Hematopoietic multipotent progenitor cell treated with erythropoietin and hydrocortisone succinate and interleukin-3 and kit ligand, for 6 days (in vitro differentiated cells): ENCODE measurements around the gene ARMC12.
"Not testable (repeated sequence)": the region's sequence is repeated elsewhere in the genome, so short reads cannot be mapped to it uniquely, and the experiment has no call there.

Source experiments
- DNase-seq: peaks from one replicate; pipeline ENCODE4 v3.0.0-alpha.2; 2015

The ARMC12 gene

DNA sequence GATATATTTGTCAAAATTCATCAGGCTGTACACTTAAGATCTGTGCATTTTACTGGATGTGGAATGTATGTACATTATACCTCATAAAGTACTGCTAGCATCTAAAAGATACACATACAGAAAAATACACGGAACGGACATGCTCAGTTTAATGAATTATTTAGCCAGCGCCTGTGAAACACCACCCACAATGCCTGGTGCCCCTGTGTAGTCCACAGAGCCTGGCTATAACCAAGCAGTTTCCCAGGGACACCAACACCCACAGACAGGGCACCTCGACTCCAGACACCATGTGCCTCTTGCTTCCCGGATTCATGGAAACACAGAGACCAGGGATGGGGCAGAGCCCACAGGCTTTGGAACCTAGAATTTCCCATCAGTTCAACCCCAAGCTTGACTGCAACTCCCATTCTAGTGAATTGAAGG is 17.4 kb upstream of the ARMC12 start:
- peak; percentile 50 for DNase-seq

- peak; percentile 76 for DNase-seq
Measured at GRCh38 chr6:35719830-35720733, 16.8 kb upstream of the ARMC12 start.

- DNase-seq, result no peak
Measured at GRCh38 chr6:35722121-35722761, 14.6 kb upstream of the ARMC12 start.

DNA sequence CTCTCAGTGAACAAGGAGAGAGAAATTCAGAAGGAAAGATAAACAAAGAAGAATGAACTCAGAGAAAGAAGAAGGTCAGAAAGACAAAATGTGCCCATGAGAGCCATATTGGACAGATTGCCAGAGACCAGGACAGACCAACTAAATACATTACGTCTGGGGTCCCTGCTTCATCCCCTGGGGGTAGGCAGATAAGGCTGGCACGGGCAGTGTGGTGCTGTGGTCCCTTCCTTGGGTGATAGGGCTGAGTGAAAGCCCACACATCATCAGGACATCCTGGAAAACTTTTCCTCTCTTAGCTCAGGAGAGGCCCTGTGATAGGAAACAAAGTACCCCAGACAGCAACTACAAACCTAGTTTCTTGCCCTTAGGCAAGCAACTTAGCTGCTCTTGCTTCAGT is 13.2 kb upstream of the ARMC12 start:
- DNase-seq, result no peak

DNA sequence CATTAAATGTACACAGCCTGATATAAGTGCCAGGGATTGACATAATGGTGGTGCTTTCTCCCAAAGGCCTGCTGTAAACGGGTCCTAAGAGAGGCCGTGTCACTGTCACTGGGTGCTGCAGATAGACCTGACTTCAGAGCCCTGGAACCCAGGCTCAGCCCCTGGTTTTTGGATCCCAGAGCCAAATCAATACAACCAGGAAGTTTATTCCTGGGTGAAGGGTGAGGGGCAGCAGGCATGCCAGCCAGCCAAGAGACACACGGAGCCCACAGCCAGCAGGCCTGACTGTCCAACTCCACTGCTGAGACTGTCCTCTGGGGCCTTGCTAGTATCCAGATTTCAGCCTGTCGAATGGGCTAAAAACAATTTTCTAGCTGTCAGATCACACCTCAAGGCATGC is 12.8 kb upstream of the ARMC12 start:
- no peak for DNase-seq

- DNase-seq, result no peak
Measured at GRCh38 chr6:35724471-35724870, 12.4 kb upstream of the ARMC12 start.

GRCh38 chr6:35725081-35725708 is 11.6 kb upstream of the ARMC12 start:
- DNase-seq, result no peak

- DNase-seq, result peak; percentile 85
Measured at GRCh38 chr6:35725721-35726438, 11.0 kb upstream of the ARMC12 start.

GRCh38 chr6:35727231-35727934 is 9.4 kb upstream of the ARMC12 start:
- DNase-seq, result peak; percentile 87

- DNase-seq, result peak; percentile 98
Measured at GRCh38 chr6:35727935-35728682, 8.7 kb upstream of the ARMC12 start.

GRCh38 chr6:35728683-35729678 is 7.9 kb upstream of the ARMC12 start:
- peak; percentile 74 for DNase-seq

DNA sequence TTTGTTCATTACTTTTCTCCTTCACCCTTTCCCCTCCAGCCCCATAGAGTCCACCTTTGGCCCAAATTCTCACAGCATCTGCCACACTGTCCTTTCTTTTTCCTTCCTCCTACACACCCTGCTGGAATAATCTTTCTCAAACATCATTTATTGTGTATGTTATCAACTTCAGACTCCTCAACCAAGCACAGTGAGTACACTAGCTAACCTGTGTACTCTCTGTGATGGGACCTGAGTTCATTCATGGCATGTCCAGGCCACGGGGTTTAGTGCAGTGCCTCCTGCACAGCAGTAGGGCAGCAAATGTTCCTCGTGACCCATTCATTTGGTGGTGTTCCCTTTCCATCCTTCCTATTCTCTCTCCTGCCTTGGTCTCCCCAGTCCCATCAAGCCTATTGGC is 7.1 kb upstream of the ARMC12 start:
- DNase-seq, result peak; percentile 55

- peak; percentile 49 for DNase-seq
Measured at GRCh38 chr6:35730745-35731413, 6.0 kb upstream of the ARMC12 start.

- peak; percentile 97 for DNase-seq
Measured at GRCh38 chr6:35731414-35731735, 5.5 kb upstream of the ARMC12 start.

GRCh38 chr6:35731736-35732532 is 4.9 kb upstream of the ARMC12 start:
- DNase-seq, result peak; percentile 97

DNA sequence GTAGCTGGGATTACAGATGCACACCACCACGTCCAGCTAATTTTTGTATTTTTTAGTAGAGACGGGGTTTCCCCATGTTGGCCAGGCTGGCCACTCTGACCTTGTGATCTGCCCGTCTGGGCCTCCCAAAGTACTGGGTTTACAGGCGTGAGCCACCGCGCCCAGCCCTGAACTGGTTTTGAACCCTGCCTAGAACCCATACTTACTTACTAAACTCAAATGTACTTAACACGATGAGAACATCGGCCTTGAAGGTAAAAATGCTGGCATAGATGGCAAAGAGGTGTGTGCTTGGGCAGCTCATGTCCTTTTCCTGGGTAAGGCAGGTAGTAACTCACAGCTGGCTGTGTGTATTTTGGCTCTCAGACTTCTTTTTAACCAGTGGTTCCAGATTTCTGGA is 3.2 kb upstream of the ARMC12 start:
- no peak for DNase-seq

GRCh38 chr6:35734319-35734718 is 2.5 kb upstream of the ARMC12 start:
- not testable (repeated sequence) for DNase-seq

DNA sequence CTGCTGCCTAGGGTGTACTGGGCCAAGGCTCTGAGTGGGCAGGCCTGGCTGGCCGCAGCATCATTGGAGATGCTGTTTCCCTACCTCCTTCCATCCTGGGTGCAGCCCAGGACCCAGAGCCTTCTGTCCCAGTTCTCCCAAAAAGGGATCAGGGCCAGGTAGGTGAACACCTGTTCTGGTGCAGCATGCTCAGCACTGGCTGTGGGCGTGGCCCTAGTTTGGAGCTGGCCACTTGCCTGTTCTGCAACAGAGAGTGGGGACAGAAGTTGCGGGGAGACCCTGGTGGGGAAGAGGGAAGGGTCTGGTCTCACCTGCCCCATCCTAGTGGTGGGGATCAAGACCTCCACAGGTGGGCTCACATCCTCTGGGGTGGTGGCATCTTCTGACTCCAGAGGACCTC is 1.4 kb upstream of the ARMC12 start:
- DNase-seq, result no peak
